K562 (cell line): Measurements from ENCODE around the gene RUNX3. TPM values are rescaled to one million over a fixed set of nuclear protein-coding genes. Genes with fewer than 3 reads are reported as not detected.

Source experiments
- ATAC-seq: fragments of 200-7000 bp; cut with Tn5 transposase; 3 replicates; pipeline ENCODE4 v1.9.1; 2020; ENCODE audit warnings: moderate library complexity
- BruUV-seq: library from RNA; stranded (reverse); fragments of 400-500 nt; replicated peaks from 2 replicates; lab custom pipeline; 2021; lab: Mats Ljungman, UMichigan
- CTCF ChIA-PET: fragments of 300-600 bp; formaldehyde crosslinking; extraction: SDS; loops from one replicate; lab custom pipeline; 2021; ENCODE audit warnings: low intra/inter-chr PET ratio; lab: Yijun Ruan, JAX
- POLR2A ChIA-PET: fragments of 300-600, 350-650 bp; sonication (Branson Sonifier 250); formaldehyde crosslinking; extraction: SDS; loops from one replicate; lab custom pipeline; 2021; ENCODE audit warnings: antibody characterized with exemption, inconsistent platforms; lab: Yijun Ruan, JAX
- DNase-seq, 4 experiments: peaks; one replicate each; pipeline versions ENCODE4 v3.0.0 to v3.0.0-alpha.2; 2011 to 2018; ENCODE audit warnings: low spot score in 3 of 4, mixed read lengths in 3 of 4; ENCODE audit errors: extremely low read depth in 1 of 4
- FAIRE-seq: peaks from 2 replicates; lab custom pipeline; 2011; peaks lifted over from hg19 to GRCh38; lab: Jason Lieb, UNC
- H2AFZ ChIP-seq: 2 replicates; pipeline ENCODE4 v1.6.0; 2011; ENCODE audit warnings: low read depth, low read length, control low read depth, inconsistent platforms
- H3K27ac ChIP-seq: fragments of 200-600 bp; 3 replicates; pipeline ENCODE4 v1.8.0; 2011; ENCODE audit warnings: low read depth, mild to moderate bottlenecking, control low read depth, inconsistent platforms, low read length, moderate library complexity, mixed read lengths; ENCODE audit errors: extremely low read depth
- H3K27me3 ChIP-seq, 2 experiments: fragments of 300-600 bp in 1 of 2; 2 replicates in 1 of 2; 3 replicates in 1 of 2; pipeline versions ENCODE4 v1.6.0 to v1.8.0; 2011; ENCODE audit warnings: inconsistent platforms in 2 of 2, low read length in 2 of 2, mild to moderate bottlenecking in 1 of 2, mixed read lengths in 1 of 2, moderate library complexity in 1 of 2; ENCODE audit not compliant: control insufficient read depth in 2 of 2, insufficient read depth in 2 of 2
- H3K36me3 ChIP-seq: fragments of 300-600 bp; 3 replicates; pipeline ENCODE4 v1.8.0; 2011; ENCODE audit warnings: mild to moderate bottlenecking, low read length, inconsistent platforms; ENCODE audit not compliant: control insufficient read depth, insufficient read depth
- H3K4me1 ChIP-seq, 2 experiments: fragments of 200-600 bp in 1 of 2; replicated peaks in 1 of 2; 2 replicates in 1 of 2; 3 replicates in 1 of 2; pipeline versions ENCODE4 v1.5.1 to v1.8.0; 2011; ENCODE audit warnings: inconsistent platforms in 2 of 2, low read length in 2 of 2, mild to moderate bottlenecking in 1 of 2, mixed read lengths in 1 of 2, moderate library complexity in 1 of 2; ENCODE audit not compliant: control insufficient read depth in 2 of 2, insufficient read depth in 2 of 2
- H3K4me2 ChIP-seq: 2 replicates; pipeline ENCODE4 v1.6.1; 2011; ENCODE audit warnings: low read length, control low read depth, inconsistent platforms, mixed read lengths; ENCODE audit not compliant: insufficient read depth
- H3K4me3 ChIP-seq: fragments of 200-600 bp; sonication (generic), shearing (Covaris generic); 2 replicates; pipeline ENCODE4 v1.5.1; 2016; ENCODE audit warnings: control low read depth, inconsistent platforms
- H3K79me2 ChIP-seq: fragments of 200-600 bp; 3 replicates; pipeline ENCODE4 v1.8.0; 2011; ENCODE audit warnings: low read length, inconsistent platforms; ENCODE audit not compliant: control insufficient read depth, insufficient read depth
- H3K9ac ChIP-seq, 2 experiments: 2 replicates each; pipeline versions ENCODE4 v1.6.0 to v1.6.1; 2011; ENCODE audit warnings: low read depth in 2 of 2, low read length in 2 of 2, control low read depth in 1 of 2, inconsistent platforms in 1 of 2, mild to moderate bottlenecking in 1 of 2, mixed read lengths in 1 of 2; ENCODE audit not compliant: insufficient read depth in 1 of 2
- H3K9me1 ChIP-seq: one replicate; pipeline ENCODE4 v1.6.0; 2011; ENCODE audit warnings: inconsistent platforms, mild to moderate bottlenecking, low read length, moderate library complexity; ENCODE audit not compliant: control insufficient read depth, insufficient read depth
- H3K9me3 ChIP-seq: replicated peaks from 2 replicates; pipeline ENCODE4 v1.5.1; 2011; ENCODE audit warnings: low read depth, low read length, inconsistent platforms; ENCODE audit not compliant: control insufficient read depth, insufficient read depth
- H4K20me1 ChIP-seq: replicated peaks from 2 replicates; pipeline ENCODE4 v1.6.1; 2011; ENCODE audit warnings: low read length, inconsistent platforms, mixed read lengths; ENCODE audit not compliant: control insufficient read depth, insufficient read depth
- GTF2A2 ChIP-seq: IDR thresholded peaks from 2 replicates; pipeline ENCODE4 v1.6.1; 2016; ENCODE audit warnings: mild to moderate bottlenecking, missing genetic modification characterization, missing compliant biosample characterization
- GTF2E2 ChIP-seq: fragments of 200-800 bp; sonication (Bioruptor generic); IDR thresholded peaks from 2 replicates; pipeline ENCODE4 v1.6.1; 2016; ENCODE audit warnings: missing genetic modification characterization, missing compliant biosample characterization
- HIVEP1 ChIP-seq: fragments of 250-450 bp; sonication (Bioruptor Pico); IDR thresholded peaks from 2 replicates; pipeline ENCODE4 v1.4.0; 2020; ENCODE audit warnings: mild to moderate bottlenecking
- HOXB6 ChIP-seq: fragments of 250-450 bp; sonication (Bioruptor Pico); IDR thresholded peaks from 2 replicates; pipeline ENCODE4 v1.5.1; 2022; ENCODE audit warnings: mild to moderate bottlenecking, borderline replicate concordance
- KDM5B ChIP-seq: fragments of 200-600 bp; sonication (generic); IDR thresholded peaks from 2 replicates; pipeline ENCODE4 v1.6.1; 2012; ENCODE audit warnings: low read depth, mild to moderate bottlenecking, moderate library complexity, low read length, control low read depth, inconsistent platforms; ENCODE audit not compliant: insufficient replicate concordance
- RCOR1 ChIP-seq, 2 experiments: IDR thresholded peaks; 2 replicates each; pipeline ENCODE4 v1.6.1; 2012; ENCODE audit warnings: low read depth in 2 of 2, low read length in 2 of 2, borderline replicate concordance in 1 of 2, improper control_type of control experiment in 1 of 2
- ZNF174 ChIP-seq: fragments of 250-450 bp; sonication (Bioruptor Pico); IDR thresholded peaks from 2 replicates; pipeline ENCODE4 v1.4.0; 2020; ENCODE audit warnings: mild to moderate bottlenecking
- ZNF589 ChIP-seq: fragments of 200-800 bp; sonication (Bioruptor generic); IDR thresholded peaks from 2 replicates; pipeline ENCODE4 v1.6.1; 2016; ENCODE audit warnings: low read depth, missing genetic modification characterization, missing compliant biosample characterization
- WGBS: fragments of 100-300 bp; shearing (Covaris generic); methylation state at CpG from one replicate; pipeline ENCODE4 v1.1.6; 2016; ENCODE audit warnings: low coverage, mixed read lengths; ENCODE audit not compliant: insufficient coverage; ENCODE audit errors: missing lambda C conversion rate; 5-methylcytosine and 5-hydroxymethylcytosine counted together
- in situ Hi-C: fragments of 300-500 bp; cut with MboI; formaldehyde crosslinking; loops from 4 replicates; pipeline ENCODE4 v1.15.0; 2018; ENCODE audit warnings: inconsistent platforms, mixed read lengths
- intact Hi-C: fragments of 100-400 bp; cut with micrococcal nuclease; formaldehyde crosslinking; loops from 2 replicates; pipeline ENCODE4 v1.14.2; 2022
- polyA plus RNA-seq, 8 experiments: library from polyadenylated mRNA; depleted of rRNA in 4 of 8; stranded (reverse) in 5 of 8; unstranded in 3 of 8; fragments of >200 nt; fragmentation: Nextera tagmentation in 2 of 8; fragmentation: Illumina TruSeq in 1 of 8; extraction: Ambion mirVana in 2 of 8; extraction: Trizol in 1 of 8; gene quantifications; 2 replicates each; pipeline versions ENCODE4 v1.2.1 to v1.2.3, GENCODE V29; 2011 to 2014; ENCODE audit warnings: inconsistent platforms in 1 of 8, missing spikeins in 1 of 8
- total RNA-seq, 7 experiments: library from RNA; depleted of rRNA in 6 of 7; stranded (reverse); fragments of >200 nt in 6 of 7; fragmentation: Illumina TruSeq in 2 of 7; extraction: Trizol in 2 of 7; gene quantifications; 2 replicates each; pipeline versions ENCODE4 v1.2.1 to v1.2.3, GENCODE V29; 2011 to 2021; ENCODE audit warnings: low replicate concordance in 1 of 7
- TF ChIP-seq, protein P1 (sequence below), 2 experiments: IDR thresholded peaks; 2 replicates each; pipeline ENCODE4 v1.6.1; 2012; ENCODE audit warnings: improper control_type of control experiment in 2 of 2, low read depth in 2 of 2, low read length in 2 of 2, borderline replicate concordance in 1 of 2

RUNX3 gene
- total and polyA plus RNA-seq, 9 of the 15 experiments (the other 6 are each of a cell fraction or from before 2014, with no cell fraction given), result 0.01 to 0.64 (median 0.09) TPM

DNA sequence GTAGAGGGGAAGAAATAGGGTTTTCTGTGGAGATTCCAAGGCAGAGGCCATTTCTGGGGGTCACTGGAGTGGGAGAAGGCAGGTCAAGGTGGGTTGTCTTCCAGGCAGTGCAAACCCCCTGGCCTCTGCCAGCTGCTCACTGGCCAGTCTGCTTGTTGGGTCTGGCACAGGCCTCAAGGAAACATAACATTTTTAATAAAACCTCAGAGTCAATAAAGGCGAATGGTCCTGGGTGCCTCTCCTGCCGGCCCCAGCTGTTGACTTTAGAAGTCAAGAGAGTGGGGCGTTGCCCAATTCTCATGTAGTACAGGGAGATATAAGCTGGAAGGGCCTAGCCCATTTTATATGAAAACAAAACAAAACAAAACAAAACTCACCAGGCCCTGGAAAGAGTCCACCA, 36.6 kb downstream of the RUNX3 start:
- no peaks in the 10 kb centered on the region; a peak in 2 of 5 replicates for H3K4me1 ChIP-seq
- no peak for ATAC-seq
- intact Hi-C loops, result no loop called here
- TF ChIP-seq, protein P1, sequence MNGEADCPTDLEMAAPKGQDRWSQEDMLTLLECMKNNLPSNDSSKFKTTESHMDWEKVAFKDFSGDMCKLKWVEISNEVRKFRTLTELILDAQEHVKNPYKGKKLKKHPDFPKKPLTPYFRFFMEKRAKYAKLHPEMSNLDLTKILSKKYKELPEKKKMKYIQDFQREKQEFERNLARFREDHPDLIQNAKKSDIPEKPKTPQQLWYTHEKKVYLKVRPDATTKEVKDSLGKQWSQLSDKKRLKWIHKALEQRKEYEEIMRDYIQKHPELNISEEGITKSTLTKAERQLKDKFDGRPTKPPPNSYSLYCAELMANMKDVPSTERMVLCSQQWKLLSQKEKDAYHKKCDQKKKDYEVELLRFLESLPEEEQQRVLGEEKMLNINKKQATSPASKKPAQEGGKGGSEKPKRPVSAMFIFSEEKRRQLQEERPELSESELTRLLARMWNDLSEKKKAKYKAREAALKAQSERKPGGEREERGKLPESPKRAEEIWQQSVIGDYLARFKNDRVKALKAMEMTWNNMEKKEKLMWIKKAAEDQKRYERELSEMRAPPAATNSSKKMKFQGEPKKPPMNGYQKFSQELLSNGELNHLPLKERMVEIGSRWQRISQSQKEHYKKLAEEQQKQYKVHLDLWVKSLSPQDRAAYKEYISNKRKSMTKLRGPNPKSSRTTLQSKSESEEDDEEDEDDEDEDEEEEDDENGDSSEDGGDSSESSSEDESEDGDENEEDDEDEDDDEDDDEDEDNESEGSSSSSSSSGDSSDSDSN (IDR thresholded peaks at IDR 0.05; ENCODE audit: borderline replicate concordance in 1 of 2, low read depth in 2 of 2, low read length in 2 of 2), result no peak
- TF ChIP-seq GTF2E2 (tag) (no peak), RCOR1 (IDR thresholded peaks at IDR 0.05; ENCODE audit: borderline replicate concordance in 1 of 2, low read depth in 2 of 2, low read length in 2 of 2) (no peak), ZNF174 (CRISPR knock-in tag) (no peak), KDM5B (no peak), ZNF589 (no peak), GTF2A2 (tag) (no peak), HOXB6 (CRISPR knock-in tag) (no peak), HIVEP1 (CRISPR knock-in tag) (no peak)
- TF ChIP-seq, all 486 proteins: peak for 0
- no peaks in the 10 kb centered on the region for H3K79me2 ChIP-seq
- no TSS peak for BruUV-seq
- ChIA-PET CTCF (no interaction called here), POLR2A (interaction anchor here (0.6 to 2.0 kb wide), 3 partner anchors 11 to 62 kb away, joined by 3 to 6 read pairs (median 4); no protein-coding TSS in a partner anchor)
- no peak overlapping the region for H3K4me2 ChIP-seq
- H3K27ac ChIP-seq, result no peak overlapping the region
- no peaks in the 10 kb centered on the region for H3K9me1 ChIP-seq
- H4K20me1 ChIP-seq, result peaks cover 13% of the 10 kb centered on the region; the same call in 1 of the 2 replicates
- H3K9ac ChIP-seq, result no peak overlapping the region
- H3K4me3 ChIP-seq, result no peak overlapping the region
- in situ Hi-C loops, result no loop called here
- 3% methylated on average over 3 of the region's 3 CpGs for WGBS
- no peak for FAIRE-seq
- H3K36me3 ChIP-seq, result no peaks in the 10 kb centered on the region
- H3K9me3 ChIP-seq, result 0 out of 2 replicates have a peak, but pooled peaks cover 3% of the 10 kb centered on the region
- peaks cover 4 to 34% of the 10 kb centered on the region in 2 experiments; a peak in 4 of 5 replicates for H3K27me3 ChIP-seq
- H2AFZ ChIP-seq, result no peak overlapping the region
- no peak for DNase-seq
